ENCODE measurements around the gene SIRPA.

SIRPA gene

GRCh38 chr20:1934721-1935573 is 39.7 kb downstream of the SIRPA start:
- DNase-seq (ENCODE audit: low read depth), result no peak
- TF ChIP-seq CTCF (IDR thresholded peaks at IDR 0.05; ENCODE audit: low read depth, low read length, missing control alignments), result no peak
- H3K4me3 ChIP-seq (ENCODE audit: low read depth, low read length), result no peak overlapping the region
- in situ Hi-C loops (cut with HindIII; ENCODE audit: low sequenced_read_pairs), result no loop called here

- in situ Hi-C loops (cut with HindIII; ENCODE audit: low sequenced_read_pairs), result no loop called here
- DNase-seq (ENCODE audit: low read depth), result no peak
- H3K4me3 ChIP-seq (ENCODE audit: low read depth, low read length), result no peak overlapping the region
- TF ChIP-seq CTCF (IDR thresholded peaks at IDR 0.05; ENCODE audit: low read depth, low read length, missing control alignments), result no peak
Observed at GRCh38 chr20:1935696-1936366, 40.6 kb downstream of the SIRPA start.

- no peak overlapping the region for H3K4me3 ChIP-seq (ENCODE audit: low read depth, low read length)
- no peak for TF ChIP-seq CTCF (IDR thresholded peaks at IDR 0.05; ENCODE audit: low read depth, low read length, missing control alignments)
- in situ Hi-C loops (cut with HindIII; ENCODE audit: low sequenced_read_pairs), result no loop called here
- no peak for DNase-seq (ENCODE audit: low read depth)
Observed at GRCh38 chr20:1937316-1937976, 42.2 kb downstream of the SIRPA start.

- in situ Hi-C loops (cut with HindIII; ENCODE audit: low sequenced_read_pairs), result no loop called here
- H3K4me3 ChIP-seq (ENCODE audit: low read depth, low read length), result no peak overlapping the region
- DNase-seq (ENCODE audit: low read depth), result no peak
- TF ChIP-seq CTCF (IDR thresholded peaks at IDR 0.05; ENCODE audit: low read depth, low read length, missing control alignments), result no peak
Observed at GRCh38 chr20:1938464-1939269, 43.5 kb downstream of the SIRPA start.

- H3K4me3 ChIP-seq (ENCODE audit: low read depth, low read length), result no peak overlapping the region
- no peak for DNase-seq (ENCODE audit: low read depth)
- TF ChIP-seq CTCF (IDR thresholded peaks at IDR 0.05; ENCODE audit: low read depth, low read length, missing control alignments), result no peak
- in situ Hi-C loops (cut with HindIII; ENCODE audit: low sequenced_read_pairs), result no loop called here
Observed at GRCh38 chr20:1939270-1939595, 44.0 kb downstream of the SIRPA start.

GRCh38 chr20:1940581-1940980 is 45.4 kb downstream of the SIRPA start:
- no peak overlapping the region for H3K4me3 ChIP-seq (ENCODE audit: low read depth, low read length)
- TF ChIP-seq CTCF (IDR thresholded peaks at IDR 0.05; ENCODE audit: low read depth, low read length, missing control alignments), result no peak
- in situ Hi-C loops (cut with HindIII; ENCODE audit: low sequenced_read_pairs), result no loop called here
- DNase-seq (ENCODE audit: low read depth), result no peak

Data from astrocyte of the cerebellum (primary cell).